SK-N-DZ (cell line): Measurements from ENCODE around the gene HPN.
"Not testable (repeated sequence)": the region's sequence is repeated elsewhere in the genome, so short reads cannot be mapped to it uniquely, and the experiment has no call there.

ENCODE experiments used
- DNase-seq: peaks from one replicate; pipeline ENCODE4 v3.0.0-alpha.2; 2015; ENCODE audit warnings: low spot score

The HPN gene

GRCh38 chr19:35008891-35009341, 32.6 kb upstream of the HPN start:
- DNase-seq: no peak

- no peak for DNase-seq
Measured at GRCh38 chr19:35009424-35010415, 31.8 kb upstream of the HPN start.

GRCh38 chr19:35011091-35011689, 30.3 kb upstream of the HPN start:
- DNase-seq: no peak

- no peak for DNase-seq
Measured at GRCh38 chr19:35011737-35012682, 29.5 kb upstream of the HPN start.

GRCh38 chr19:35013041-35013819, 28.3 kb upstream of the HPN start:
- DNase-seq: peak; percentile 54

GRCh38 chr19:35013820-35014754, 27.4 kb upstream of the HPN start:
- DNase-seq: no peak

- DNase-seq: not testable (repeated sequence)
Measured at GRCh38 chr19:35014774-35015173, 26.7 kb upstream of the HPN start.

- no peak for DNase-seq
Measured at GRCh38 chr19:35015270-35015953, 26.1 kb upstream of the HPN start.

GRCh38 chr19:35015954-35016351, 25.6 kb upstream of the HPN start:
- DNase-seq: no peak

GRCh38 chr19:35017507-35017906, 24.0 kb upstream of the HPN start:
- no peak for DNase-seq

- no peak for DNase-seq
Measured at GRCh38 chr19:35018379-35018778, 23.1 kb upstream of the HPN start.

- no peak for DNase-seq
Measured at GRCh38 chr19:35019144-35019543, 22.4 kb upstream of the HPN start.

- no peak for DNase-seq
Measured at GRCh38 chr19:35021016-35021415, 20.5 kb upstream of the HPN start.

- DNase-seq: no peak
Measured at GRCh38 chr19:35021596-35021995, 19.9 kb upstream of the HPN start.

- DNase-seq: no peak
Measured at GRCh38 chr19:35022460-35022859, 19.1 kb upstream of the HPN start.

- no peak for DNase-seq
Measured at GRCh38 chr19:35023428-35023827, 18.1 kb upstream of the HPN start.

- DNase-seq: no peak
Measured at GRCh38 chr19:35024095-35024494, 17.4 kb upstream of the HPN start.

GRCh38 chr19:35025969-35026368, 15.6 kb upstream of the HPN start:
- DNase-seq: no peak

GRCh38 chr19:35026418-35026817, 15.1 kb upstream of the HPN start:
- no peak for DNase-seq
